SK-N-SH (cell line): ENCODE measurements around the gene SFN. TPM values are rescaled to one million over a fixed set of nuclear protein-coding genes. Genes with fewer than 3 reads are reported as not detected.
"Not testable (repeated sequence)": the region's sequence is repeated elsewhere in the genome, so short reads cannot be mapped to it uniquely, and the experiment has no call there.

Experiments
- CTCF ChIA-PET: fragments of 300-600, 350-600 bp; formaldehyde crosslinking; extraction: SDS; loops from one replicate; lab custom pipeline; 2021; lab: Yijun Ruan, JAX
- POLR2A ChIA-PET: fragments of 350-600 bp; sonication (Branson Sonifier 250); formaldehyde crosslinking; extraction: SDS; loops from one replicate; lab custom pipeline; 2020; ENCODE audit warnings: antibody characterized with exemption, inconsistent platforms; lab: Yijun Ruan, JAX
- DNase-seq: peaks from one replicate; pipeline ENCODE4 v3.0.0; 2012
- H2AFZ ChIP-seq: fragments of 200-600 bp; sonication (generic); 2 replicates; pipeline ENCODE4 v1.8.1; 2016; ENCODE audit warnings: antibody characterized with exemption, mild to moderate bottlenecking, low read depth
- H3F3A ChIP-seq: fragments of 200-600 bp; sonication (generic); replicated peaks from 2 replicates; pipeline ENCODE3; 2016; ENCODE audit warnings: antibody characterized with exemption, mild to moderate bottlenecking; ENCODE audit not compliant: insufficient read depth
- H3K27ac ChIP-seq, 2 experiments: fragments of 200-500 bp in 1 of 2; fragments of 200-600 bp in 1 of 2; sonication (Bioruptor generic) in 1 of 2; sonication (generic), shearing (Covaris generic) in 1 of 2; 2 replicates each; pipeline versions ENCODE4 v1.5.1 to v1.6.1; 2014 to 2016; ENCODE audit warnings: low read depth in 2 of 2, inconsistent platforms in 1 of 2, low read length in 1 of 2, mild to moderate bottlenecking in 1 of 2, mixed read lengths in 1 of 2
- H3K27me3 ChIP-seq: fragments of 200-600 bp; sonication (generic), shearing (Covaris generic); 2 replicates; pipeline ENCODE4 v1.6.1; 2016; ENCODE audit warnings: mixed run types; ENCODE audit not compliant: insufficient read depth
- H3K36me3 ChIP-seq, 2 experiments: fragments of 200-500 bp in 1 of 2; fragments of 200-600 bp in 1 of 2; sonication (Bioruptor generic) in 1 of 2; sonication (generic) in 1 of 2; replicated peaks in 1 of 2; 2 replicates each; pipeline versions ENCODE3 to v1.5.1; 2014 to 2016; ENCODE audit warnings: low read length in 1 of 2, mild to moderate bottlenecking in 1 of 2; ENCODE audit not compliant: insufficient read depth in 2 of 2, control insufficient read depth in 1 of 2
- H3K4me1 ChIP-seq, 2 experiments: fragments of 200-500 bp in 1 of 2; fragments of 200-600 bp in 1 of 2; sonication (Bioruptor generic) in 1 of 2; sonication (generic), shearing (Covaris generic) in 1 of 2; 2 replicates each; pipeline versions ENCODE4 v1.5.1 to v1.6.1; 2014 to 2016; ENCODE audit warnings: low read depth in 1 of 2, low read length in 1 of 2, mixed run types in 1 of 2; ENCODE audit not compliant: insufficient read depth in 2 of 2, control insufficient read depth in 1 of 2
- H3K4me2 ChIP-seq: fragments of 200-600 bp; sonication (generic), shearing (Covaris generic); 2 replicates; pipeline ENCODE4 v1.6.1; 2017; ENCODE audit warnings: mixed run types
- H3K4me3 ChIP-seq, 2 experiments: fragments of 200-500 bp in 1 of 2; fragments of 200-600 bp in 1 of 2; sonication (Bioruptor generic) in 1 of 2; sonication (generic), shearing (Covaris generic) in 1 of 2; 2 replicates each; pipeline versions ENCODE4 v1.5.1 to v1.8.1; 2014 to 2016; ENCODE audit warnings: low read depth in 2 of 2, inconsistent platforms in 1 of 2, low read length in 1 of 2, mild to moderate bottlenecking in 1 of 2, mixed read lengths in 1 of 2, moderate library complexity in 1 of 2
- H3K79me2 ChIP-seq: fragments of 200-600 bp; sonication (generic); 2 replicates; pipeline ENCODE4 v1.8.1; 2017; ENCODE audit warnings: mild to moderate bottlenecking; ENCODE audit not compliant: insufficient read depth
- H3K9ac ChIP-seq: fragments of 200-600 bp; sonication (generic); 2 replicates; pipeline ENCODE4 v1.6.1; 2017; ENCODE audit warnings: mixed run types
- H3K9me2 ChIP-seq: fragments of 200-600 bp; sonication (generic); 2 replicates; pipeline ENCODE4 v1.6.1; 2017; ENCODE audit warnings: mixed run types
- H3K9me3 ChIP-seq: fragments of 200-600 bp; sonication (generic); 2 replicates; pipeline ENCODE4 v1.6.1; 2017; ENCODE audit warnings: mixed run types, mild to moderate bottlenecking, moderate library complexity
- H4K20me1 ChIP-seq: fragments of 200-600 bp; sonication (generic); 2 replicates; pipeline ENCODE4 v1.6.1; 2017; ENCODE audit warnings: mild to moderate bottlenecking, mixed run types; ENCODE audit not compliant: insufficient read depth
- EP300 ChIP-seq, 2 experiments: IDR thresholded peaks; 2 replicates each; pipeline versions ENCODE4 v1.4.0 to v1.6.1; 2012; ENCODE audit warnings: borderline replicate concordance in 1 of 2, low read depth in 1 of 2, low read length in 1 of 2
- GATA2 ChIP-seq: sonication (generic); formaldehyde crosslinking; IDR thresholded peaks from 2 replicates; pipeline ENCODE4 v1.5.0; 2020; ENCODE audit warnings: mild to moderate bottlenecking, missing genetic modification reagents
- IRF3 ChIP-seq: fragments of 150-350 bp; IDR thresholded peaks from 2 replicates; pipeline ENCODE4 v1.6.1; 2016; ENCODE audit warnings: mild to moderate bottlenecking, low read depth, low read length
- MXI1 ChIP-seq: IDR thresholded peaks from 2 replicates; pipeline ENCODE4 v1.6.1; 2012; ENCODE audit warnings: mild to moderate bottlenecking, low read depth, low read length, improper control_type of control experiment
- NRF1 ChIP-seq: IDR thresholded peaks from 2 replicates; pipeline ENCODE4 v1.6.1; 2012; ENCODE audit warnings: low read depth, mild to moderate bottlenecking, low read length
- PBX3 ChIP-seq: IDR thresholded peaks from 2 replicates; pipeline ENCODE4; 2012
- REST ChIP-seq: IDR thresholded peaks from 2 replicates; pipeline ENCODE4 v1.6.1; 2012; ENCODE audit warnings: mild to moderate bottlenecking, low read depth, low read length, moderate library complexity
- RXRA ChIP-seq: IDR thresholded peaks from 2 replicates; pipeline ENCODE4 v1.4.0; 2012; ENCODE audit warnings: low read depth, mild to moderate bottlenecking, borderline replicate concordance
- TAF1 ChIP-seq: IDR thresholded peaks from 2 replicates; pipeline ENCODE4 v1.6.1; 2012; ENCODE audit warnings: low read depth, mild to moderate bottlenecking, low read length, moderate library complexity, borderline replicate concordance
- TEAD4 ChIP-seq: IDR thresholded peaks from 2 replicates; pipeline ENCODE4 v1.4.0; 2012; ENCODE audit warnings: mild to moderate bottlenecking, borderline replicate concordance; ENCODE audit not compliant: insufficient read depth
- USF2 ChIP-seq: fragments of 150-350 bp; IDR thresholded peaks from 2 replicates; pipeline ENCODE4 v1.6.1; 2017; ENCODE audit warnings: antibody characterized with exemption, low read length, low read depth, borderline replicate concordance
- ZBTB33 ChIP-seq: IDR thresholded peaks from 2 replicates; pipeline ENCODE4 v1.4.0; 2012; ENCODE audit warnings: low read depth, borderline replicate concordance
- WGBS: methylation state at CpG from one replicate; pipeline ENCODE4 v1.1.6; 2017; ENCODE audit warnings: low lambda C conversion rate; 5-methylcytosine and 5-hydroxymethylcytosine counted together
- polyA plus RNA-seq, 3 experiments: library from polyadenylated mRNA; depleted of rRNA; stranded (reverse); fragments of >200 nt; gene quantifications; 2 replicates each; pipeline ENCODE4 v1.2.3, GENCODE V29; 2012

The SFN gene
- polyA plus RNA-seq, 1 of the 3 experiments (the other 2 are of a cell fraction) = 0.18 TPM

GRCh38 chr1:26844424-26845196 is 18.3 kb upstream of the SFN start (continued):
- TF ChIP-seq USF2 (no peak), TAF1 (no peak), RXRA (no peak), IRF3 (no peak), EP300 (IDR thresholded peaks at IDR 0.05; ENCODE audit: borderline replicate concordance in 1 of 2, low read depth in 1 of 2, low read length in 1 of 2) (no peak), ZBTB33 (no peak)

- H3K9me3 ChIP-seq, H4K20me1 ChIP-seq, H3K4me2 ChIP-seq, H3K4me1 ChIP-seq, H2AFZ ChIP-seq, H3K4me3 ChIP-seq, DNase-seq, H3K27me3 ChIP-seq, H3K9ac ChIP-seq, POLR2A ChIA-PET, H3K9me2 ChIP-seq: not testable (repeated sequence)
- CTCF ChIA-PET = interaction anchor here (0.7 kb wide), 1 partner anchor 32 kb away, joined by 3 read pairs; no protein-coding TSS in a partner anchor
- 84% methylated on average over 6 of the region's 6 CpGs for WGBS
- peaks cover 18% of the 10 kb centered on the region for H3F3A ChIP-seq
- H3K79me2 ChIP-seq = peaks cover 15% of the 10 kb centered on the region; the same call in 1 of the 2 replicates
- peak overlapping the region in 1 of 2 experiments; percentile 80; a peak in 1 of 4 replicates for H3K27ac ChIP-seq
- H3K36me3 ChIP-seq = peaks cover 13 to 35% of the 10 kb centered on the region in 2 experiments
These were observed 15.1 kb upstream of the SFN start for GRCh38 chr1:26847826-26848225.

GRCh38 chr1:26848499-26848898 is 14.4 kb upstream of the SFN start:
- no peak for DNase-seq
- peak overlapping the region in 1 of 2 experiments; percentile 80; a peak in 2 of 4 replicates for H3K27ac ChIP-seq
- ChIA-PET POLR2A (no interaction called here), CTCF (interaction anchor here (0.7 to 1.3 kb wide), 3 partner anchors 15 to 31 kb away, joined by 3 to 4 read pairs (median 3); no protein-coding TSS in a partner anchor)
- peak overlapping the region; percentile 10; the same call in 1 of the 2 replicates for H3K4me2 ChIP-seq
- H3K4me3 ChIP-seq = no peak overlapping the region
- peaks cover 15% of the 10 kb centered on the region; the same call in 1 of the 2 replicates for H3K79me2 ChIP-seq
- H3K27me3 ChIP-seq = no peaks in the 10 kb centered on the region
- 95% methylated on average over 10 of the region's 10 CpGs for WGBS
- peaks cover 18% of the 10 kb centered on the region for H3F3A ChIP-seq
- no peak overlapping the region for H2AFZ ChIP-seq
- no peaks in the 10 kb centered on the region for H3K9me2 ChIP-seq
- no peaks in the 10 kb centered on the region for H4K20me1 ChIP-seq
- no peaks in the 10 kb centered on the region for H3K9me3 ChIP-seq
- TF ChIP-seq PBX3 (no peak), TEAD4 (no peak), MXI1 (no peak), REST (no peak), NRF1 (no peak), GATA2 (CRISPR knock-in tag) (no peak)
- TF ChIP-seq, all 33 proteins: peak for 0
- peak overlapping the region; percentile 22; the same call in 1 of the 2 replicates for H3K9ac ChIP-seq
- peaks cover 0 to 8% of the 10 kb centered on the region in 2 experiments; a peak in 2 of 4 replicates for H3K4me1 ChIP-seq
- peaks cover 9 to 39% of the 10 kb centered on the region in 2 experiments for H3K36me3 ChIP-seq
